ENCODE results near the gene POU5F1. TPM values are rescaled to one million over a fixed set of nuclear protein-coding genes. Genes with fewer than 3 reads are reported as not detected.

The POU5F1 gene
- total RNA-seq, 4 donors from 2014 or later, result 1.0 TPM; not detected in 3

DNA sequence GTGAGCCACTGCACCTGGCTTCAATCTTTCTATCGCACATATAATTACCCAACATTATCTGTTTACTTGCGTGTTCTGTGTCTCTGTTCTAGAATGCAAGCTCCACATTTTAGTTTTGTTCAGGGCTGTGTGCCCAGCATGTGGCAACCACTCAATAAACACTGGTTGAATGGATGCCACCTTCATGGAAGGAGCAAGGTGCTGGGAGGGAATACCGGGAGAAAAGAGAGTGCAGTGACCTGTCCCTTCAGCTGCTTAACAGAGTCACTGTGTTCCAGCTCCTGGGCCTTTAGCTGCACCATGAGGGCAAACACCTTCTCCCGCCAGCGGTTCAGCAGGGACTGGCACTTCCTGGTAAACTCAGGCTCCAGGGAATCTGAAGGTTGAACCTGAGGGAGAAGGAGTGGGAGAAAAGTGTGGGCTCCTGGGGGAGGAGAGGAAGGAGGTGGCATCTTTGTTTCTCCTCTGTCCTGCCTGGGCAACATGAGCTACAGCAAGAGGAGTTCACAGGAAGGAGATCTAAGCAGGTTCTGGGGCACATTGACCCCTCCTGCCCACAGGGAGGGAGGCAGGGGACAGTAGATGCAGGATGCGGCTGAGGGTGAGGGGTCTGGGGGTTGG lies 20.5 kb downstream of the POU5F1 start:
- H3K4me1 ChIP-seq, result no peaks in the 10 kb centered on the region
- intact Hi-C loops (cut with DNase I), result no loop called here
- H3K27ac ChIP-seq, result no peak overlapping the region
- H3K4me3 ChIP-seq (replicated peaks in 1 of 3), result no peak overlapping the region
- H3K36me3 ChIP-seq, result peaks cover 0 to 4% of the 10 kb centered on the region in 2 donors
- H3K27me3 ChIP-seq, result no peaks in the 10 kb centered on the region
- no peaks in the 10 kb centered on the region for H3K9me3 ChIP-seq
- WGBS, 2 donors, result 91 to 95% methylated on average over 5 to 6 of the region's 6 CpGs
- TF ChIP-seq POLR2A (IDR thresholded peaks at IDR 0.05), result no peak
- TF ChIP-seq, protein P1, sequence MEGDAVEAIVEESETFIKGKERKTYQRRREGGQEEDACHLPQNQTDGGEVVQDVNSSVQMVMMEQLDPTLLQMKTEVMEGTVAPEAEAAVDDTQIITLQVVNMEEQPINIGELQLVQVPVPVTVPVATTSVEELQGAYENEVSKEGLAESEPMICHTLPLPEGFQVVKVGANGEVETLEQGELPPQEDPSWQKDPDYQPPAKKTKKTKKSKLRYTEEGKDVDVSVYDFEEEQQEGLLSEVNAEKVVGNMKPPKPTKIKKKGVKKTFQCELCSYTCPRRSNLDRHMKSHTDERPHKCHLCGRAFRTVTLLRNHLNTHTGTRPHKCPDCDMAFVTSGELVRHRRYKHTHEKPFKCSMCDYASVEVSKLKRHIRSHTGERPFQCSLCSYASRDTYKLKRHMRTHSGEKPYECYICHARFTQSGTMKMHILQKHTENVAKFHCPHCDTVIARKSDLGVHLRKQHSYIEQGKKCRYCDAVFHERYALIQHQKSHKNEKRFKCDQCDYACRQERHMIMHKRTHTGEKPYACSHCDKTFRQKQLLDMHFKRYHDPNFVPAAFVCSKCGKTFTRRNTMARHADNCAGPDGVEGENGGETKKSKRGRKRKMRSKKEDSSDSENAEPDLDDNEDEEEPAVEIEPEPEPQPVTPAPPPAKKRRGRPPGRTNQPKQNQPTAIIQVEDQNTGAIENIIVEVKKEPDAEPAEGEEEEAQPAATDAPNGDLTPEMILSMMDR (IDR thresholded peaks at IDR 0.05), result no peak
- DNase-seq, result no peak

DNA sequence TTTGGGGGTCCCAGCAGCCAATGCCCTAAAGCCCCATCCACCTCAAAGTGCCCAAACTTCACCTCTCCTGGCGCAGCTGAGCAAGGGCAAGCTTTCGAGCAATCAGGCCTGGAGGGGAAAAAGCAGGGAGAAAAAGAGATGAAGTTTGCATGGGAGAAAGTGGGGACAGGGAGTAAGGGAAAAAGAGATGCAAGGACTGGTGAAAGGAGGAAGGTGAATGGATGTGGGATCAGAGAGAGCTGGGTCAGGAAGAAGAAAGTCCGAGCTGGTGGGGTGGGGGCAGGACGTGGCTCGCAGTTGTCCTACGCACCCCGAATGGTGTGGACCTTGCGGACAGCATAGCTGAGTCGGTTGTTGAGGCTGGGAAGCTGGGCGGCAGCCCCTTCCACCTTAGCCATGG lies 25.1 kb downstream of the POU5F1 start:
- Histone ChIP-seq H3K9me3 (no peaks in the 10 kb centered on the region), H3K4me1 (no peaks in the 10 kb centered on the region), H3K4me3 (replicated peaks in 1 of 3) (no peak overlapping the region), H3K27me3 (no peaks in the 10 kb centered on the region), H3K27ac (no peak overlapping the region), H3K36me3 (peaks cover 4 to 7% of the 10 kb centered on the region in 2 donors)
- no peak for TF ChIP-seq POLR2A (IDR thresholded peaks at IDR 0.05)
- TF ChIP-seq, protein P1 (IDR thresholded peaks at IDR 0.05), result no peak
- 95 to 97% methylated on average over 10 of the region's 10 CpGs for WGBS, 2 donors
- no peak for DNase-seq
- intact Hi-C loops (cut with DNase I), result no loop called here

DNA sequence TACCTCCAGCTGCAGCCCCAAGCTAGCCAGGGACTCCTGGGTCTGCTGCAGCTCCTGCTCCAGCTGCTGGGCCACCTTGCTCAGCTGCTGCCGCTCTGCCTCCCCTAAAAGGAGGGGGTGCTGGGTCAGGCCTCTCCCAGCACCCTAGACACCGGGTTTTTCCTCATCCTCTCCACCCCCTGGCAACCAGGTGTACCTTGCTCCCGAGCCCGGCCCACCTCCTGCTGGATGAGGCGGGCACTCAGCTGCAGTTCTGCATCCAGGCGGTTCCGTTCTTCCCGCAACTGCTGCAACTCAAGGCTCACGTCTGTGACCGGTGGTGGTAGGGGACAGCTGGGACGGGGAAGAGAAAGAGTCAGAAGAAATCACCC lies 25.5 kb downstream of the POU5F1 start:
- no peak overlapping the region for H3K27ac ChIP-seq
- H3K9me3 ChIP-seq, result no peaks in the 10 kb centered on the region
- 67 to 93% methylated on average over 3 to 11 of the region's 11 CpGs for WGBS, 2 donors
- intact Hi-C loops (cut with DNase I), result no loop called here
- no peak for TF ChIP-seq POLR2A (IDR thresholded peaks at IDR 0.05)
- TF ChIP-seq, protein P1 (IDR thresholded peaks at IDR 0.05), result no peak
- no peaks in the 10 kb centered on the region for H3K4me1 ChIP-seq
- H3K4me3 ChIP-seq (replicated peaks in 1 of 3), result no peak overlapping the region
- DNase-seq, result no peak
- peaks cover 4 to 7% of the 10 kb centered on the region in 2 donors for H3K36me3 ChIP-seq
- H3K27me3 ChIP-seq, result no peaks in the 10 kb centered on the region

DNA sequence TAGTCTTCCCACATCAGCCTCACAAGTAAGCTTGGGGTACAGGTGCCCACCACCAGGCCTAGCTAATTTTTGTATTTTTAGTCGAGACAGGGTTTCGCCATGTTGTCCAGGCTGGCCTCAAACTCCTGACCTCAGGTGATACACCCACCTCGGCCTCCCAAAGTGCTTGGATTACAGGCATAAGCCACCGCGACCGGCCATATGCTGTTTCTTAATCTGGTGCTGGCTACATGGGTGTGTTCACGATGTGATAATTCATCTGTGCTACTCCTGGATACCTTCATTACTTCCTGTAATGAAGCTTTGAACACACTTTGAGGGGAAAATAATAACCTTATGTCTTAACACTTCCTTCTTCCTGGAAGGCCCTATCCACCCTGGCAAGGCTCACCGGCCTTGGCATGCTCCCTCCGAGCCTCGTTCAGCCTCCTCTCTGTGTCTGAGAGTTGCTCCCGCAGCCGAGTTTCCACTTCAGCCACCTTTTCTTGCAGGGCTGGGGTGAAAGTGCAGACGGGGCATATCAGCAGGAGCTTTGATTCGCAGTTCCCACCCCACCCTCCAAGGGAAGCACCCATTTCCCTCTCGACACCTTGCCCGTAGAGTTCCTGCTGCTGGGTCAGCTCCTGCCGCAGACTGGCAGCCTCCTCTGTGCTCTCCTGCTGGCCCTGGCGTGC lies 26.0 kb downstream of the POU5F1 start:
- 90 to 92% methylated on average over 18 of the region's 18 CpGs for WGBS, 2 donors
- no peak for TF ChIP-seq POLR2A (IDR thresholded peaks at IDR 0.05)
- TF ChIP-seq, protein P1 (IDR thresholded peaks at IDR 0.05), result no peak
- Histone ChIP-seq H3K36me3 (peaks cover under 1 to 7% of the 10 kb centered on the region in 2 donors), H3K4me3 (replicated peaks in 1 of 3) (no peak overlapping the region), H3K9me3 (no peaks in the 10 kb centered on the region), H3K4me1 (no peaks in the 10 kb centered on the region), H3K27ac (no peak overlapping the region), H3K27me3 (no peaks in the 10 kb centered on the region)
- DNase-seq, result no peak
- intact Hi-C loops (cut with DNase I), result no loop called here

DNA sequence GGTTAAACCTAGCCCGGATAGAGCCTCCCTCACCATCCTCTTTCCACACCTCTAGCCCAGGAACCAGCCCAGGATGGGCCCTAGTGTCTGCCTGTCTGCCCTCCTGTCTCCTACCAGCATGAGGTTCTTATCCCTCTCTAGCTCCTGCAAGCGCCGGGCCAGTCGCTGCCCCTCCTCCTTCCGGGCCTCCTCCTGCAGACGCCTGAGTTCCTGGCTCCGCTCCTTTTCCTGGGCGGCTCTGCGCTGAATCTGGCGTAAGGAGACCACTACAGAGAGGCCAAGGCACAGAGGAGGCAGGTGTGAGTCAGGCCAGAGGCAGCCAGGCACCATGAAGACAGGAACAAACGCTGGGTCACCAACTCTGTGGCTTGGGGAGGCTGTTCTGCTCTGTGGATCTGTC lies 27.3 kb downstream of the POU5F1 start:
- WGBS, 2 donors, result 48 to 66% methylated on average over 10 to 11 of the region's 11 CpGs
- intact Hi-C loops (cut with DNase I), result no loop called here
- no peaks in the 10 kb centered on the region for H3K27me3 ChIP-seq
- H3K4me3 ChIP-seq (replicated peaks in 1 of 3), result no peak overlapping the region
- DNase-seq, result no peak
- TF ChIP-seq POLR2A (IDR thresholded peaks at IDR 0.05), result no peak
- no peaks in the 10 kb centered on the region for H3K4me1 ChIP-seq
- H3K9me3 ChIP-seq, result no peaks in the 10 kb centered on the region
- no peak overlapping the region for H3K27ac ChIP-seq
- peaks cover 0 to 7% of the 10 kb centered on the region in 2 donors for H3K36me3 ChIP-seq
